ENCODE results near the gene GFRA4. TPM values are rescaled to one million over a fixed set of nuclear protein-coding genes. Genes with fewer than 3 reads are reported as not detected.

GFRA4 gene
- total RNA-seq, 4 donors from 2014 or later, result not detected

DNA sequence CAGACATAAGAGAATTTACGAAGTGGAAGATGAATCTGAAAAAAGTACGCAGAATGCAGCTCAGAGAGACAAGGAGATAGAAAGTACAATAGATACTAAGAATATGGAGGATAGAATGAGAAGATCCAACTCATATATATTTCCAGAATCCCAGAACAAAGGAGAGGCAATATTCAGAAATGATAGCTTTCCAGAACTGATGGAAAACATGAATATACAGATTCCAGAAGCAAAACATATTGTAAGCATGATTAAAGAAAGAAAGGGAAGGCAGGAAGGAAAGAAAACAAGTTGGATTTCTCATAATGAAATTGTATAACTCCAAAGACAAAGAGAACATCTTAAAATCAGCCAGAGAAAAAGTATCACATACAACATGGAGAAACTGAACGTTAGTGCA is 22.9 kb downstream of the GFRA4 start:
- TF ChIP-seq, protein P1, sequence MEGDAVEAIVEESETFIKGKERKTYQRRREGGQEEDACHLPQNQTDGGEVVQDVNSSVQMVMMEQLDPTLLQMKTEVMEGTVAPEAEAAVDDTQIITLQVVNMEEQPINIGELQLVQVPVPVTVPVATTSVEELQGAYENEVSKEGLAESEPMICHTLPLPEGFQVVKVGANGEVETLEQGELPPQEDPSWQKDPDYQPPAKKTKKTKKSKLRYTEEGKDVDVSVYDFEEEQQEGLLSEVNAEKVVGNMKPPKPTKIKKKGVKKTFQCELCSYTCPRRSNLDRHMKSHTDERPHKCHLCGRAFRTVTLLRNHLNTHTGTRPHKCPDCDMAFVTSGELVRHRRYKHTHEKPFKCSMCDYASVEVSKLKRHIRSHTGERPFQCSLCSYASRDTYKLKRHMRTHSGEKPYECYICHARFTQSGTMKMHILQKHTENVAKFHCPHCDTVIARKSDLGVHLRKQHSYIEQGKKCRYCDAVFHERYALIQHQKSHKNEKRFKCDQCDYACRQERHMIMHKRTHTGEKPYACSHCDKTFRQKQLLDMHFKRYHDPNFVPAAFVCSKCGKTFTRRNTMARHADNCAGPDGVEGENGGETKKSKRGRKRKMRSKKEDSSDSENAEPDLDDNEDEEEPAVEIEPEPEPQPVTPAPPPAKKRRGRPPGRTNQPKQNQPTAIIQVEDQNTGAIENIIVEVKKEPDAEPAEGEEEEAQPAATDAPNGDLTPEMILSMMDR (IDR thresholded peaks at IDR 0.05), result no peak

DNA sequence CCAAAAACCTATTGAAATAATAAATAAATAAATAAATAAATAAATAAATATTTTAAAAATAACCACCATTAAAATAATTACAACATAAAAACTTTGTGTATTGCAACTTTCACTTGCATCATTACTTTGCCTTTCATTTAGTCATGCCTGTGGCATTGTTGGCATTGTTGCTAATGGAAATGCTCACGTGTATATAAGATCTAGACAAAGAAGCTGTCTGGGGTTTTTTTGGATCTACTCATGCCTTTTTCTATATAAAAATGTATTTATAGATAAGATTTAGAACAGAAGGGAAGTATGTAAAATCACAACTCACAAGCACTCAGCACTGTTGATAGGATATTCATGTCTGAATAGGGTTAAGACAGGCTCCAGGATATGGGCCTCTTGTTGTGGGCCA is 27.9 kb downstream of the GFRA4 start:
- no peak for ATAC-seq (ENCODE audit: low FRiP score)
- DNase-seq (ENCODE audit: low spot score), result no peak
- TF ChIP-seq, protein P1 (IDR thresholded peaks at IDR 0.05), result no peak

More for the DNA sequence above, 22.9 kb downstream of the GFRA4 start:
- ATAC-seq (ENCODE audit: low FRiP score), result no peak
- no peak for DNase-seq (ENCODE audit: low spot score)

DNA sequence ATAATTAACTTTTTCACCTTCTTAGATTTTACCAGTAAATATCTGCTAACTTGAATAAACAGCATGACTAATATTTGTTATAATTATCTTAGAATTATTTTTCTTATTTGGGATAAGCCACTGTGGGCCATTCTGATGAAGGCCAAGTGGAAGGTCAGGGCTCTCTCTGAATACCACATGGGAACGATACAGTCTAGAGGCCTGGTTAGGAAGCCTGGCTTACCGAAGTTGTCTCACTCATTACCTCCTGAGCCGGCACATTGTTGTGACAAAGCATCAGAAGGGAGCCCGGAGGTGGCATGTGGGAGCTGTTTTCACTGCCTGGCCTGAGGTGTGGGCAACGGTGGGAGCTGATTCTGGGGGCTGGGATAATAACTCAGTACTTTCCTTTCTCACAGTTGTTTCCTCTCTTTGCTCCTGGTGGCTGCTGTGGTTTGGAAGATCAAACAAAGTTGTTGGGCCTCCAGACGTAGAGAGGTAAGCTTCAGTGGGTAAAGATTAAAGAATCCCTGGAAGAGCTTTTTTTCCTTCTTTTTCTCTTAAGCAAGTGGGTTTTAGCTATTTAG is 29.2 kb downstream of the GFRA4 start:
- TF ChIP-seq, protein P1 (IDR thresholded peaks at IDR 0.05), result no peak
- no peak for DNase-seq (ENCODE audit: low spot score)

DNA sequence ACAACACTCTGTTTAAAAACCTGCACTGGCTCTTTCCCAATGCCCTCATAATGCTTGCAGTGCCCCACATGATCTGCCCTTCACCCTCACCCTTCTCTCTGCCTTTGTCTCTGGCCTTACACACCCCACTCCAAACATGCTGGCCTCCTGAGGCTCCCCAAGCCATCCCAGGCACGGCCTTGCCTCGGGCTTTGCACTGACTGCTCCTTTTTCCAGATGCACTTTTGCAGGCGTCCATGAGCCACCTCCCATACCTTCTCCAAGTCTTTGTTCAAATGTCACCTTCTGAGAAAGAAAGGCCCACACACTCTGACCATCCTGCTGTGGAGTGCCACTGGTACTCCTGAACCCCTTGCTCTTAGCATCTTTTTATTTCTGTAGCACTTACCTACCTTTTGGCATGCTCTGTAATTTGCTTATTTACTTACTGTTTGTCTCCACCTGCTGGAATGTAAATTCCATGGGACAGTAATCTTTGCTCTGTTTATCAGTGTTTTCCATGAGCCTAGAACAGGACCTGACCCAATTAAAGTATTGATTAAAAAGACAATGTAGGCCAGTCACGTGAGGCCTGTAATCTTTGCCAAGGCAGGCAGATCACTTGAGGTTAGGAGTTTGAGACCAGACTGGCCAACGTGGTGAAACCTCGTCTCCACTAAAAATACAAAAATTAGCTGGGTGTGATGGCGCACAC is 30.7 kb downstream of the GFRA4 start:
- DNase-seq (ENCODE audit: low spot score), result no peak
- ATAC-seq (ENCODE audit: low FRiP score), result no peak
- TF ChIP-seq, protein P1 (IDR thresholded peaks at IDR 0.05), result no peak

More for the DNA sequence above, 29.2 kb downstream of the GFRA4 start:
- ATAC-seq (ENCODE audit: low FRiP score), result no peak

- TF ChIP-seq, protein P1 (IDR thresholded peaks at IDR 0.05), result no peak
- DNase-seq (ENCODE audit: low spot score) (no peak), ATAC-seq (ENCODE audit: low FRiP score) (no peak)
Observed at GRCh38 chr20:3631534-3631933, 31.7 kb downstream of the GFRA4 start.

DNA sequence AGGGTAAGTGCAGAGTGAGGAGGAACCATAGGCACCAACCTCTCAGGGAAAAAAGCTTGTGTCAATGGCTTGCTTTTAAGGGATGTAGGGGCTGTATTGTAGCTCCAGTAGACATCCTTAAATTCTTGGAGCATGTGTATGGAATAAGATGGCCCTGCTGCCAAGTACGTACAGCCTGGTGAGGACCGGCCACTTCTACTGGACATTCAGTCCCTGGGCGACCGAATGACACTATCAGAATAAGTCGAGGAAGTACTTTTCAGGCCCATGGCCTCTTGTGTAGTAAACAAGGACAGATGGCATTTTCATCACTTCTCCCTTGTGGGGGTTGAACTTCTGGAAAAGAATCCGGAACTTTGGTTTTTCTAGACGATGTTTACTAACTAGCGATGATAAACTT is 32.8 kb downstream of the GFRA4 start:
- DNase-seq (ENCODE audit: low spot score) (no peak), ATAC-seq (ENCODE audit: low FRiP score) (no peak)
- TF ChIP-seq, protein P1 (IDR thresholded peaks at IDR 0.05), result no peak

- TF ChIP-seq, protein P1 (IDR thresholded peaks at IDR 0.05), result no peak
- no peak for DNase-seq (ENCODE audit: low spot score)
- ATAC-seq (ENCODE audit: low FRiP score), result no peak
Observed at GRCh38 chr20:3629893-3630292, 33.3 kb downstream of the GFRA4 start.

Data from omental fat pad (tissue), 4 donors.